GM23248 (cell line): ENCODE results near the gene GJD4.

Source experiments
- EZH2 ChIP-seq: fragments of 200-600 bp; sonication (generic); IDR thresholded peaks from 2 replicates; pipeline ENCODE4 v1.6.1; 2018; ENCODE audit warnings: antibody characterized with exemption, mild to moderate bottlenecking; ENCODE audit not compliant: insufficient read depth, poor library complexity, severe bottlenecking
- EZH2phosphoT487 ChIP-seq: fragments of 200-600 bp; sonication (generic); IDR thresholded peaks from 2 replicates; pipeline ENCODE4 v1.6.1; 2018; ENCODE audit warnings: antibody characterized with exemption, moderate library complexity, mild to moderate bottlenecking, low read depth; ENCODE audit not compliant: insufficient read depth

DNA sequence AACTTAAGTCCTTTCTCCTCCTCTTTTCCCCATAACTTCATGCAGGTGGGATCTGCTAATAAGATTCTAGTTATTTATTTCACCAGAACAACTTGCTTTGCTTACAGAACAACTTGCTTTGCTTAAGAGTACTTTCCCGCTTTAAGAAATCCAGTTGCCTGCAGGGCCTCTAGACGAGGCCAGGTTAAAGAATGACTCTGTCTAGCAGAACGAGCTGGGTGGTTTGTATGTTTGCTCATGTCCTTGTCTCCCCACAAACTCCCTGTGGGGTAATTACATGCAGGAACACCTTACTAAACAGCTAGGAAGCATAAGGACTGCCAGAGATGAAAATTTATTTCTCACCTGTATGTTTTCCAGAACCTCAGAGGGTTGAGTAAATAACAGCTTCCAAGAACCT is 45.8 kb downstream of the GJD4 start:
- TF ChIP-seq EZH2 (no peak), EZH2phosphoT487 (no peak)
